ENCODE results near the gene TMEM179B. TPM values are rescaled to one million over a fixed set of nuclear protein-coding genes. Genes with fewer than 3 reads are reported as not detected.
A peak's percentile ranks its signal among the peaks of the same experiment; 100 is the strongest.

TMEM179B gene
- total and polyA plus RNA-seq, 2 of the 13 experiments (the other 11 are each of a cell fraction or from before 2014, with no cell fraction given), result 24.8 to 25.7 TPM

GRCh38 chr11:62791501-62792201 is 4.4 kb downstream of the TMEM179B start, which contains the start of gene TMEM223 (continued):
- no peak for TF ChIP-seq MLX (CRISPR knock-in tag; IDR thresholded peaks at IDR 0.05)
- TF ChIP-seq HMG20B (CRISPR knock-in tag; conservative IDR thresholded peaks at IDR 0.05), result no peak
- TF ChIP-seq KDM2A (CRISPR knock-in tag; IDR thresholded peaks at IDR 0.05; ENCODE audit: borderline replicate concordance, low read depth), result peak; percentile 99
- no peak for TF ChIP-seq RCOR2 (CRISPR knock-in tag; IDR thresholded peaks at IDR 0.05)
- TF ChIP-seq HMGXB3 (CRISPR knock-in tag; IDR thresholded peaks at IDR 0.05; ENCODE audit: borderline replicate concordance), result no peak
- no peak for TF ChIP-seq NFIB (CRISPR knock-in tag; IDR thresholded peaks at IDR 0.05; ENCODE audit: borderline replicate concordance)
- TF ChIP-seq ZNF619 (CRISPR knock-in tag; IDR thresholded peaks at IDR 0.05), result peak; percentile 37; the same call in 1 of the 2 replicates
- peak; percentile 78 for TF ChIP-seq MAZ (IDR thresholded peaks at IDR 0.05; ENCODE audit: borderline replicate concordance, low read depth, low read length)
- peak; percentile 67; the same call in 1 of the 2 replicates for TF ChIP-seq MAZ (CRISPR knock-in tag; IDR thresholded peaks at IDR 0.05; ENCODE audit: low read depth)
- TF ChIP-seq FOXP1 (IDR thresholded peaks at IDR 0.05), result no peak
- no peak for TF ChIP-seq FOXP1 (CRISPR knock-in tag; IDR thresholded peaks at IDR 0.05)
- TF ChIP-seq NCOA1 (CRISPR knock-in tag; IDR thresholded peaks at IDR 0.05), result peak; percentile 82
- peak; percentile 94 for TF ChIP-seq ZNF687 (CRISPR knock-in tag; IDR thresholded peaks at IDR 0.05)
- TF ChIP-seq SRSF9 (IDR thresholded peaks at IDR 0.05; ENCODE audit: borderline replicate concordance, insufficient read depth, low read depth, low read length, poor library complexity, severe bottlenecking), result no peak
- TF ChIP-seq, protein P1, sequence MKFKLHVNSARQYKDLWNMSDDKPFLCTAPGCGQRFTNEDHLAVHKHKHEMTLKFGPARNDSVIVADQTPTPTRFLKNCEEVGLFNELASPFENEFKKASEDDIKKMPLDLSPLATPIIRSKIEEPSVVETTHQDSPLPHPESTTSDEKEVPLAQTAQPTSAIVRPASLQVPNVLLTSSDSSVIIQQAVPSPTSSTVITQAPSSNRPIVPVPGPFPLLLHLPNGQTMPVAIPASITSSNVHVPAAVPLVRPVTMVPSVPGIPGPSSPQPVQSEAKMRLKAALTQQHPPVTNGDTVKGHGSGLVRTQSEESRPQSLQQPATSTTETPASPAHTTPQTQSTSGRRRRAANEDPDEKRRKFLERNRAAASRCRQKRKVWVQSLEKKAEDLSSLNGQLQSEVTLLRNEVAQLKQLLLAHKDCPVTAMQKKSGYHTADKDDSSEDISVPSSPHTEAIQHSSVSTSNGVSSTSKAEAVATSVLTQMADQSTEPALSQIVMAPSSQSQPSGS (CRISPR knock-in tag; IDR thresholded peaks at IDR 0.05), result no peak
- TF ChIP-seq KDM3A (CRISPR knock-in tag; IDR thresholded peaks at IDR 0.05; ENCODE audit: low read depth), result peak; percentile 61; the same call in 1 of the 2 replicates
